Measurements from ENCODE around the gene GZF1.

Gene GZF1

GRCh38 chr20:23318347-23318746 is 43.6 kb upstream of the GZF1 start:
- H3K27ac ChIP-seq, result no peak overlapping the region
- TF ChIP-seq ZFX (IDR thresholded peaks at IDR 0.05; ENCODE audit: borderline replicate concordance), result no peak
- TF ChIP-seq CTCF (IDR thresholded peaks at IDR 0.05), result no peak

- H3K27ac ChIP-seq, result no peak overlapping the region
- TF ChIP-seq CTCF (IDR thresholded peaks at IDR 0.05) (peak; percentile 33), ZFX (IDR thresholded peaks at IDR 0.05; ENCODE audit: borderline replicate concordance) (no peak)
Measured at GRCh38 chr20:23320317-23320716, 41.7 kb upstream of the GZF1 start.

GRCh38 chr20:23325107-23325506 is 36.9 kb upstream of the GZF1 start:
- TF ChIP-seq CTCF (IDR thresholded peaks at IDR 0.05) (no peak), ZFX (IDR thresholded peaks at IDR 0.05; ENCODE audit: borderline replicate concordance) (no peak)
- H3K27ac ChIP-seq, result no peak overlapping the region

- no peak overlapping the region for H3K27ac ChIP-seq
- TF ChIP-seq ZFX (IDR thresholded peaks at IDR 0.05; ENCODE audit: borderline replicate concordance) (no peak), CTCF (IDR thresholded peaks at IDR 0.05) (no peak)
Measured at GRCh38 chr20:23326774-23327173, 35.2 kb upstream of the GZF1 start.

GRCh38 chr20:23327617-23328333 is 34.2 kb upstream of the GZF1 start:
- no peak overlapping the region for H3K27ac ChIP-seq
- TF ChIP-seq CTCF (IDR thresholded peaks at IDR 0.05) (no peak), ZFX (IDR thresholded peaks at IDR 0.05; ENCODE audit: borderline replicate concordance) (no peak)

GRCh38 chr20:23331450-23332350 is 30.3 kb upstream of the GZF1 start:
- H3K27ac ChIP-seq, result no peak overlapping the region
- TF ChIP-seq ZFX (IDR thresholded peaks at IDR 0.05; ENCODE audit: borderline replicate concordance), result no peak
- no peak for TF ChIP-seq CTCF (IDR thresholded peaks at IDR 0.05)

GRCh38 chr20:23332467-23332866 is 29.5 kb upstream of the GZF1 start:
- no peak for TF ChIP-seq ZFX (IDR thresholded peaks at IDR 0.05; ENCODE audit: borderline replicate concordance)
- TF ChIP-seq CTCF (IDR thresholded peaks at IDR 0.05), result no peak
- no peak overlapping the region for H3K27ac ChIP-seq
